A204.1 (cell line): ENCODE results near the gene MVB12B.

ENCODE experiments used
- FAIRE-seq: peaks from 2 replicates; lab custom pipeline; 2012; peaks lifted over from hg19 to GRCh38; lab: Jason Lieb, UNC

Gene MVB12B

GRCh38 chr9:126363847-126364671 is 37.4 kb downstream of the MVB12B start:
- no peak for FAIRE-seq

- FAIRE-seq: no peak
Observed at GRCh38 chr9:126365780-126366179, 39.2 kb downstream of the MVB12B start.

- FAIRE-seq: no peak
Observed at GRCh38 chr9:126366366-126367011, 39.9 kb downstream of the MVB12B start.

GRCh38 chr9:126367139-126367538 is 40.5 kb downstream of the MVB12B start:
- no peak for FAIRE-seq

- FAIRE-seq: no peak
Observed at GRCh38 chr9:126367616-126368015, 41.0 kb downstream of the MVB12B start.

GRCh38 chr9:126368020-126368419 is 41.4 kb downstream of the MVB12B start:
- FAIRE-seq: no peak

- FAIRE-seq: no peak
Observed at GRCh38 chr9:126371007-126371870, 44.6 kb downstream of the MVB12B start.

- no peak for FAIRE-seq
Observed at GRCh38 chr9:126372716-126373115, 46.1 kb downstream of the MVB12B start.

- no peak for FAIRE-seq
Observed at GRCh38 chr9:126373241-126373640, 46.6 kb downstream of the MVB12B start.

- no peak for FAIRE-seq
Observed at GRCh38 chr9:126374366-126374781, 47.7 kb downstream of the MVB12B start.

GRCh38 chr9:126375386-126375785 is 48.8 kb downstream of the MVB12B start:
- FAIRE-seq: no peak

- FAIRE-seq: no peak
Observed at GRCh38 chr9:126376311-126377175, 49.9 kb downstream of the MVB12B start.

- no peak for FAIRE-seq
Observed at GRCh38 chr9:126377176-126377509, 50.5 kb downstream of the MVB12B start.

GRCh38 chr9:126377536-126377935 is 50.9 kb downstream of the MVB12B start:
- FAIRE-seq: no peak

GRCh38 chr9:126378761-126379160 is 52.1 kb downstream of the MVB12B start:
- FAIRE-seq: no peak

- no peak for FAIRE-seq
Observed at GRCh38 chr9:126379661-126380360, 53.2 kb downstream of the MVB12B start.

- FAIRE-seq: no peak
Observed at GRCh38 chr9:126380447-126380846, 53.8 kb downstream of the MVB12B start.

- no peak for FAIRE-seq
Observed at GRCh38 chr9:126381195-126381594, 54.6 kb downstream of the MVB12B start.

GRCh38 chr9:126383406-126384046 is 56.9 kb downstream of the MVB12B start:
- no peak for FAIRE-seq

- no peak for FAIRE-seq
Observed at GRCh38 chr9:126384926-126385325, 58.3 kb downstream of the MVB12B start.

GRCh38 chr9:126386088-126386487 is 59.5 kb downstream of the MVB12B start:
- no peak for FAIRE-seq
